Prostate gland (tissue), 2 donors: ENCODE data around the gene FNBP1.
"Not testable (repeated sequence)": the region's sequence is repeated elsewhere in the genome, so short reads cannot be mapped to it uniquely, and the experiment has no call there.

ENCODE experiments used
- POLR2A ChIP-seq: fragments of 450-650 bp; IDR thresholded peaks from one replicate; pipeline ENCODE4 v1.6.1; 2016; ENCODE audit warnings: antibody characterized with exemption, mild to moderate bottlenecking
- POLR2AphosphoS5 ChIP-seq: sonication (generic); formaldehyde crosslinking; IDR thresholded peaks from one replicate; pipeline ENCODE4 v1.6.1; 2017; ENCODE audit warnings: antibody characterized with exemption
- TF ChIP-seq, protein P1 (sequence below), 4 experiments: fragments of 200-600 bp in 2 of 4; fragments of 450-650 bp in 2 of 4; sonication (generic) in 2 of 4; IDR thresholded peaks; 1 replicate in 3 of 4; 2 replicates in 1 of 4; pipeline ENCODE4 v1.5.1; 2016 to 2019; ENCODE audit warnings: antibody characterized with exemption in 4 of 4, mild to moderate bottlenecking in 2 of 4, moderate library complexity in 2 of 4

DNA sequence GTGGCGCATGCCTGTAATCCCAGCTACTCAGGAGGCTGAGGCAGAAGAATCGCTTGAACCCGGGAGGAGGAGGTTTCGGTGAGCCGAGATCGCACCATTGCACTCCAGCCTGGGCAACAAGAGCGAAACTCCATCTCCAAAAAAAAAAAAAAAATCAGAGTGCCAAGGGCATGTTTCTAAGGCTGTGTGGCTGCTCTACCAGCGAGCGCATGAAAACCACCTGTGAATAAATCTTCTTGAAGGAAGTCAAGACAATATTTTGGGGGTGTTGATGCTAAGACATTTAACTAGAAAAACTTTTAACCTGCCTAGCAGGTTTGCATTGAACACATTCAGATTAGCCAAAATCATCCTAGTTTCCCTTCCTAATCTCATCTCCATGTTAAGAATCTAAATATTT lies 62.8 kb downstream of the FNBP1 start:
- TF ChIP-seq POLR2A, POLR2AphosphoS5: not testable (repeated sequence)
- TF ChIP-seq, protein P1, sequence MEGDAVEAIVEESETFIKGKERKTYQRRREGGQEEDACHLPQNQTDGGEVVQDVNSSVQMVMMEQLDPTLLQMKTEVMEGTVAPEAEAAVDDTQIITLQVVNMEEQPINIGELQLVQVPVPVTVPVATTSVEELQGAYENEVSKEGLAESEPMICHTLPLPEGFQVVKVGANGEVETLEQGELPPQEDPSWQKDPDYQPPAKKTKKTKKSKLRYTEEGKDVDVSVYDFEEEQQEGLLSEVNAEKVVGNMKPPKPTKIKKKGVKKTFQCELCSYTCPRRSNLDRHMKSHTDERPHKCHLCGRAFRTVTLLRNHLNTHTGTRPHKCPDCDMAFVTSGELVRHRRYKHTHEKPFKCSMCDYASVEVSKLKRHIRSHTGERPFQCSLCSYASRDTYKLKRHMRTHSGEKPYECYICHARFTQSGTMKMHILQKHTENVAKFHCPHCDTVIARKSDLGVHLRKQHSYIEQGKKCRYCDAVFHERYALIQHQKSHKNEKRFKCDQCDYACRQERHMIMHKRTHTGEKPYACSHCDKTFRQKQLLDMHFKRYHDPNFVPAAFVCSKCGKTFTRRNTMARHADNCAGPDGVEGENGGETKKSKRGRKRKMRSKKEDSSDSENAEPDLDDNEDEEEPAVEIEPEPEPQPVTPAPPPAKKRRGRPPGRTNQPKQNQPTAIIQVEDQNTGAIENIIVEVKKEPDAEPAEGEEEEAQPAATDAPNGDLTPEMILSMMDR (IDR thresholded peaks at IDR 0.05), result not testable (repeated sequence)
